Stimulated activated CD4-positive, alpha-beta T cell treated with anti-CD3 and anti-CD28 coated beads, Interleukin-1b, Interleukin-23, amount 100 ng/mL, for 1 hour (primary cell): ENCODE data around the gene SLC44A2.
A peak's percentile ranks its signal among the peaks of the same experiment; 100 is the strongest.

Experiments
- DNase-seq, 2 donors: peaks; one replicate each; pipeline ENCODE4 v3.0.0-alpha.2; 2020; ENCODE audit warnings: low read depth in 2 of 2

The SLC44A2 gene

GRCh38 chr19:10625003-10625761 lies at the start of gene SLC44A2:
SLC44A2 (plus strand) TSS chr19:10625553; CDS start chr19:10625634, 81 bp downstream.
- no peak for DNase-seq

GRCh38 chr19:10577951-10578350 lies 47.4 kb upstream of the SLC44A2 start:
- DNase-seq: no peak

DNA sequence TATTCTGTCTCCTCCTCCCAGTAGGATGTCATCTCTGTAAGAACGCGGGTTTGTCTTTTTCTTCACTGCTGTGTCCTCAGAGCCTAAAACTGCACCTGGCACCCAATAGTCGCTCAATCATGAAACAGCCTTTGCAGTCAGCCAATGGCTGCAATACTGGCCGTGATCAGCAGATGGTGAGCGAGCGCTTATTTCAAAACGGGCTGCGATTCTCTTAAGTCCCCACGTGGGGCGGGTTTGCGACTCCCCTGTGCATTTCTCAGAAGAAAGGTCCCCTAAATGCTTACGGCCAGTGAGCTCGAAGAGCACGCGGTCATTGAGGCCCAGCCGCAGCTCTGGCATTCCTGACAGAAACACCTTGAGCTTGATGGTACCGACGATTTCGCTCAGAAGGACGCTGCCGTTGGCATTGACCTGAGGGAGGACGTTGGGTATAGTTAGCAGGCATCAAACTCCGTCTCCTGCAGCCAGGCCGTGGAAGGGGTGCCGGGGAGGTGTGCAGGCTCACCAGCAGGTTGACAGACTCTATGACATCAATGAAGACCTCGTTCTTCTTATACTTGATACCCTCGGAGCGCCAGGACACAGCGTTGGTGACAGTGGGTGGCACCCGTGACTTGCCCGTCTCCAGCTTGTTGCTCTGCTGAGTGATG lies 44.2 kb upstream of the SLC44A2 start:
- DNase-seq: peak; percentile 72 to 89

DNA sequence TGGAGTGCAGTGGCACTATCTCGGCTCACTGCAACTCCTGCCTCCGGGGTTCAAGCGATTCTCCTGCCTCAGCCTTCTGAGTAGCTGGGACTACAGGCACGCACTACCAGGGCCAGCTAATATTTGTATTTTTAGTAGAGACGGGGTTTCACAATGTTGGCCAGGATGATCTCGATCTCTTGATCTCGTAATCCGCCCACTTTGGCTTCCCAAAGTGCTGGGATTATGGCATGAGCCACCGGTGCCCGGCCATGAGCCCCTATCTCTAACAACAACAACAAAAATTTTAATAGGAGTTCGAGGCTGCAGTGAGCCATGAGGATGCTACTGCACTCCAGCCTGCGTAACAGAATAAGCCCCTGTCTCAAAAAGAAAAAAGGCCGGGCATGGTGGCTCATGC lies 43.3 kb upstream of the SLC44A2 start:
- no peak for DNase-seq

DNA sequence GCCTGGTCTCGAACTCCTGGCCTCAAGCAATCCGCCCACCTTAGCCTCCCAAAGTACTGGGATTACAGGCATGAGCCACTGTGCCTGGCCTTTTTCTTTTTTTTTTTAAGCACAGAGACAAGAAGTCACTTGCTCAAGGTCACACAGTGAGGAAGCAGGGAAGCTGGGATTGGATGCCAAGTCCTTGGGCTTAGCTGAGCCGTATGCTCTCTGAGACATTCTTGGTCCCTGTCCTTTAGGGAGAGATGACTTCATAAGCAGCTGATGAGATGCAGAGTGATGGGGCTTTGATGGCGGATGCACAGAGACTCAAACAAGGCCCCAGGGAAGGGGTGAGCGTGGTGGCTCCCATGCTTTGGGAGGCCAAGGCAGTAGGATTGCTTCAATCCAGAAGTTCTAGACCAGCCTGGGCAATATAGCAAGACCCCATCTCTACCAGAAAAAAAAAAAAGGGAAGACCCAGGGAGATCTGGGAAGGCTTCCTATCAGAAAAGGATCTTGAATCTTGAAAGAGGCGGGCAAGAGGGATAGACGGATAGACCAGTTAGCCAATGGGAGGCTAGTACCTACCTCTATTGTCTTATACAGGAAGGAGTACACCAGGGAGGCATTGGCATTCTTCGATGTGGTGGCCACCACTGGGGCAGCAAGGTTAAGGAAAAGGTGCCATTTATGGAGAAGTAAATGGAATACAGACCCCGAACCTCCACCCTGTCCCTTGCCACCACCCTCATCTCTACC lies 42.1 kb upstream of the SLC44A2 start:
- DNase-seq: no peak

GRCh38 chr19:10586396-10586795 lies 39.0 kb upstream of the SLC44A2 start:
- DNase-seq: no peak

DNA sequence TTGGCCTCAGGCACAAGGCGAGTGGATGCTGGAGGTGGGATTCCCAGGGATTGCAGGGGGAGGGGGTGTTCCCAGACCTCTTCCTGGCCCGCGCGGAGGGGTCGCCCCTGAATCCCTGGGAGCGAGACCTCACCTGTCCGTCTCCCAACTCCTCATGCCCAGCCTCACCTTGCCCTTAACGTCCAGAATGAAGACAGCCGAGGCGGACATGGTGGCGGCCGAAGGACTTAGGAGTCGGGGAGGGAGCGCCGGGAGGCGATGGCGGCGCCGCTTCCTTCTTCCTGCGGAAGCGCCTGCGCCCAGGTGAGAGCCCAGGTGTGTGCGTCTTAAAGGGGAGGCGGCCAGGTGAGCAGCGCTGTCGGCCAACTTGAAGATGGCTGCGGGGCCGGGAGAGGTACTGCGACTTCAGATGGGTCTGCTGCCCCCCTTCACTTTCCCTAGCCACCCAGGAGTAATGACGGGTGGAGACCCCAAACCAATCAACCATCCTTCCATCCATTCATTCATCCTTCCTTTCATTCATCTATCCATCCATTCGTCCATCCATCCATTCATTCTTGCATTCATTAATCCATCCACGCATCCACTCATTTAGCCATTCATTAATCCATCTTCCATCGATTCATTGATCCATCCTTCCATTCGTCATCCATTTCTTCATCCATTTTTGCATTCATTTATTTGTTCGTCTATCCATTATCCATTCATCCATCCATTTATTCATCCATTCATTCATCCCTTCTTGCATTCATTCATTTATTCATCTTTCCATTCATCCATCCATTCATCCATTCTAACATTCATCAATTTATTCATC lies 38.1 kb upstream of the SLC44A2 start, which contains the start of gene AP1M2:
AP1M2 (minus strand) TSS at position 291 of the 817 bp plus-strand sequence; CDS start at position 210, 81 bp downstream.
- no peak for DNase-seq

GRCh38 chr19:10587839-10588150 lies 37.6 kb upstream of the SLC44A2 start:
- no peak for DNase-seq

DNA sequence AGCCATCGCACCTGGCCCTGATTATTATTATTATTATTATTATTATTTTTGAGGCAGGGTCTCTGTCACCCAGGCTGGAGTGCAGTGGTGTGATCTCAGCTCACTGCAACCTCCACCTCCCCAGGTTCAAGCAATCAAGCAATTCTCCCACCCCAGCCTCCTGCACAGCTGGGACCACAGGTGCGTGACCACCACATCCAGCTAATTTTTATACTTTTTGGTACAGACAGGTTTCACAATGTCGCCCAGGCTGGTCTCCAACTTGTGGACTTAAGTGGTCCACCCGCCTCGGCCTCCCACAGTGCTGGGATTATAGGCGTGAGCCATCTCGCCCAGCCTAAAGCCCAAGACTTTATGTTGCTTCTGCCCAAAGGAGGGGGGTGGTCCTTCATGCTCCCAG lies 32.2 kb upstream of the SLC44A2 start:
- DNase-seq: no peak

- no peak for DNase-seq
Observed at GRCh38 chr19:10593820-10594637, 31.3 kb upstream of the SLC44A2 start.

DNA sequence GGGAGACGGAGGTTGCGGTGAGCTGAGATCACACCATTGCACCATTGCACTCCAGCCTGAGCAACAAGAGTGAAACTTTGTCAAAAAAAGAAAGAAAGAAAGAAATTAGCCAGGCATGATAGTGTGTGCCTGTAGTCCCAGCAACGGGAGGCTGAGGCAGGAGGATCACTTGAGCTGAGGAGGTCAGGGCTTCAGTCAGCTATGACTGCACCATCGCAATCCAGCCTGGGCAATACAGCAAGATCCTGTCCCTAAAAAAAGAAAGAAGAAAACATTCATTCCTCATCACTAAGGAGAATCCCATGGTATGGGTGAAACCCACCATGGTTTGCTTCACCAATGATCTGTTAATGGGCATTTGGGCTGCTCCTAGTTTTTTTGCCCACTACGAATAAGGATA lies 25.2 kb upstream of the SLC44A2 start:
- no peak for DNase-seq

- DNase-seq: no peak
Observed at GRCh38 chr19:10601999-10602329, 23.4 kb upstream of the SLC44A2 start.

DNA sequence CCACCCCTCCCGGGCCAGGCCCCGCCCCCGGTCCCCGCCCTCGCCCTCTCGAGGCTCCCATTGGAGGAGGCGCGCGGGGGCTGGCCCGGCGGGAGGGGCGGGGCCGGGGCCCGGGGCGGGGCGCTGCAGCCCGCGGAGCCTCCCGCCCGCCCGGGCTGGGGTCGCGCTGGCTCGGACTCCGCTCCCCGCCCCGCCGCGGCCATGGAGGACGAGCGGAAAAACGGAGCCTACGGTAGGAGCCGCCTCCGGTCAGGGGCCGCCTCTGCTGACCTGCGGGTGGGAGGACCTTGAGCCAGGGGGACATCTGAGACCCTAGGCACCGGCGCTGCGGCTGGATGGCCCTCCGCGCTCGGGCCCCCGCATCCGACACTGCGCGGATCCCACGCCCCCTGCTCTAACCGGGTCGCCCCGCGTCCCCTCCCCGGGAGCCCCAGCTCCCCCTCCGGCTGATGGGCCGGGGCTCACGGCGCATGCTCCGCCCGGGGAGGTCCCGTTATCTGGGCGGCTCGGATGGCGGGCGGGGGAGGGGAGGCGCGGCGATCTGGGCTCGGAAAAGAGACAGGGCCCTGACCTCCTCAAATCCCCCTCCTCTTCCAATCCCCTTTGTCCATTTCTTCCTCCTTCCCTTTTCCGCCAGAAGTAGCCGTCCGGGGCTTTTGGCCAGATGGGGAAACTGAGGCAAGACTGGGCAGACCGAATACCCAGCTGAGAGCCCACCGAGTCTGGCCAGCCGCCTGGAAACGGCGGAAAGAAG lies 22.8 kb upstream of the SLC44A2 start:
- peak; percentile 82 to 86 for DNase-seq

DNA sequence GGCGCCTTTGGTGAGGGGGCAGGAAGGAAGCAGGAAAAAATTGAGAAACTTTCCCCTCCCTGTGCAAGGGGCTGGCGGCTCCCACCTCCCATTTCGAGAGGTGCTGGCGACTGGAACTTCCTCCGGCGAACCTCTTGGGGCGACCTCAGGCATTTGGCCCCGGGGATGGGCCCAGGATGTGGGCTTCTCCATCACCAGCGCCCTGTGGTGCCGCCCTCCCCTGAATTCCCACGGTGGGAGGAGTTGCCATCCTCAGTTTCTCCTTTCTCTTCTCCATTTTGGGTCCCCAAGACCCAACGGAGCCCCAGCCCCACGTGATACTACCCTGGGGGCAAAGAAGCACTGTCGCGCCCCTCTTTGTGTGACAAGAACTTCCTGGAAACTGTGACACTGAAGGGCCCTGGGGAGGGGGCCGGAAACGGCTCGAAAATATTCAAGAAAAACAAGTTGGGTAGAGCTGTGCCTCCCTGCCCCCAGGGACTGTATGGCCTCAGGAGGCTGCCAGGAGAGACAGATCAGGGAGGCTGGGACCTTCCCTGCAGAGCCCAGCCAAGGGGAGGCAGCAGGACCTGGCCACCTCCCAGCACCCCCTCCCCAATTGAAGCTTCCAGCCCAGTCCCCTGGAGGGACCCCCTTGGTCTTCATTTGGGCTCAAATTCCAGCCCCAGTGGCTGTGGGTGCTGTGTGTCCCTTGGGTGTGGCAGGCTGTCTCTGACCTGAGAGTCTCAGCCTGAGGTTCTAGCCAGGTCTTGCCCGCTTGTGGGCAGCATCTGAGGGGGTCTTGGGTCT lies 22.1 kb upstream of the SLC44A2 start:
- peak; percentile 43 to 77 for DNase-seq

DNA sequence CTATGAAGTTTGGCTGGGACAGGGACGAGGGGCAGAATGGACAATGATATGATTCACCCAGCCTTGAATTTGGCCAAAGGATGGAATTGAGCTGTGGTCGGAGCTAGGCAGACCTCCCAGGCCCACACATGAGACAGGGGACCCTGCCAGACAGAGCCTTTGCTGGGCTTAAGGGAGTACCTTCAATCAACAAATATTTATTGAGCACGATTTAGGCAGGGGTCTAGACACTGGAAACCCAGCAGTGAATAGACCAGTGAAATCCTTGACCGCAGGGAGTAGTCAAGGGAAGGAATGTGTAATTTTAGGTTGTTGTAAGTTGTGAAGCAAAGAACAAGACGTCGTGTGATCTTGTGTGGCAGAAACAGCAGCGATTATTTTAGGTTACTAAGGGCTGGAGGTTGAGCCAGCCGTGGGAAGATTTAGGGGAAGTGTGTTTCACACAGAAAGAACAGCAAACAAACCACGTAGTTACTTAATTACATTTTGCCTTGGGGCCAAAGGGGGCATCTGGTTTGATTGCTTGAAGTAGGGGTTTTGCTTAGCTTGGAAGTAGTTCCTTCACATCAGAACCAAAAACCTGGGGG lies 21.4 kb upstream of the SLC44A2 start:
- no peak for DNase-seq

- DNase-seq: no peak
Observed at GRCh38 chr19:10604460-10604980, 20.8 kb upstream of the SLC44A2 start.

GRCh38 chr19:10611907-10612306 lies 13.4 kb upstream of the SLC44A2 start:
- DNase-seq: no peak

DNA sequence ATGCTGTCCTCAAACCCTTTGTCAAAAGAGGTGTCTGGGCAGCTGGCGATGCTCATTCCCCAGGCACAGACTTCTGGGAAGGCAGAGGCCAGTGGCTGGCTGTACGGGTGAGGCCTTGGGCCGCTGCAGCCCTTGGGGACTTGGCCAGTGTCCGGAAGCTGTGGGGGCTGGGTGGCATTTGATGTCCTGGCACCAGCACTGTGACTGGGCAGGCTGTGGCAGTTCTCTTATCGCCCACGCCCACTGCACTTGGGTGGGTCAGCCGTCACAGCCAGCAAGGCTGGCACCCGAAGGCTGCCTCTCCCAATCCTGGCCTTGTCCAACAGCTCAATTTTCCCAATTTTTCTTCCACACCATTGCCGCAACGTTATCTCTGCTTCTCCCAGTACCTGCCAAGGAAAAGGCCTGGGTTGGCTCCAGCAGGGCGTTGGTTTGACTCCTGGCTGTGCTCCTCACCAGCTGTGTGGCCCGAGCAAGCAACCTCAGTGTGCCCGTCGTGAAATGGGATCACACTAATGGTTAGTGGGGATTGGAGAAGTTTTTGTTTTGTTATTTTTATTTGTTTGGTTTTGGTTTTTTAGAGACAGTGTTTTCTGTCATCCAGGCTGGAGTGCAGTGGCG lies 12.7 kb upstream of the SLC44A2 start:
- DNase-seq: no peak
